Measurements from ENCODE around the gene CSNK1G2. TPM values are rescaled to one million over a fixed set of nuclear protein-coding genes. Genes with fewer than 3 reads are reported as not detected.

The CSNK1G2 gene
- total RNA-seq, 4 donors from 2014 or later: 54.5 to 250 (median 103) TPM

DNA sequence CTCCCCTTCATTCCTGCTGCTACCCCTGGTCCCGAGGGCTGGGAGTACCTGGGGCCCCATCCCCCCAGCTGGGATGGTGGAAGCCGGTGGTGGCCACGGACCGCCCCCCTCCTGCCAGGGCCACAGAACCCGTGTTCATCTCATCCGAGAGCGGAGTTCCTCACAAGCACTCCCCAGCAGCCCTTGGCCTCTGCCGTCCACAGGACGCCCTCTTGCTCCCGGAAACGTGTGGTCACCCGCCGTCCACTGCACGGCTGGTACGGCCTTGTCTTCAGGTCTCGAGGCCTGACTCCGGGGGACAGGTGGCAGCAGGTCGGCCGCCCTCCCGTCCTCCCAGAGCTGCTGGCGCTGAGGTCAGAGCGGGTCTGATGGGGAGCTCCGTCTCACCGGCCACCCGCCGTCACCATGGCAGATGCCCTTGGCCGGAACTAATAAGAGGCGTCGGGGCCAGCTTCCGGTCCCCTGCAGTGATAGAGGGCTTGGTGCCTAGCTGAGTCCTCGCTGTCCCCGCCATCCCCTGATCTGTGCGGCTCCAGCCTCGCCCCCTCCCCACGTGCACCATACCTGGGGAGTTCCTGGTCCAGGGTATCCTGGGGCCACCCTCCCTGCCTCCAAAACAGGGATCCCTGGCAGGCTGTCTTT is 16.5 kb upstream of the CSNK1G2 start:
- no peaks in the 10 kb centered on the region for H3K27me3 ChIP-seq
- H3K27ac ChIP-seq: peak overlapping the region in 1 of 4 donors; percentile 69
- no peaks in the 10 kb centered on the region for H3K4me1 ChIP-seq
- H3K9me3 ChIP-seq: no peaks in the 10 kb centered on the region
- no peak for DNase-seq
- H3K36me3 ChIP-seq: peaks cover 0 to 45% (median 0%) of the 10 kb centered on the region in 3 donors
- no peak overlapping the region for H3K4me3 ChIP-seq
- no peak for TF ChIP-seq POLR2A (IDR thresholded peaks at IDR 0.05)

DNA sequence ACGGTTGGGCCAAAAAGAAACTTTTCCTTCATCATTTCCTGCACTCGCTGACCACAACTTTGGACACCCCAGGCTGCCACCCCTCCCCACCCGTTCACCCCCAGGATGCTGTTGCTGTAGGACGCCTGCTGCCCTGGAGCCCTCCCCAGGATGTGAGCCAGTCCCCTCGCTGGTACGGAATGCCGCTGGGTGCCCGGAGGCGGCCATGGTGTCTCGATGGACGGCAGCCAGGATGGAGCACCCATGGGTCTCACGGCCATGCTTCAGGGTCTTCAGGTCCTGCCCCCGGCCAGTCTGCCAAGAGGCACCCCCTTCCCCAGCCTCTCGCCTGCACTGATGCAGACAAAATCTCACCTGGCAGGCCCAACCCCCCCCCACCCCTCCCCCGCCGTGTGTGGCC is 15.4 kb upstream of the CSNK1G2 start:
- Histone ChIP-seq H3K4me1 (peaks cover 0 to 8% (median 5%) of the 10 kb centered on the region in 4 donors), H3K9me3 (no peaks in the 10 kb centered on the region), H3K36me3 (peaks cover 0 to 34% (median 0%) of the 10 kb centered on the region in 3 donors), H3K4me3 (no peak overlapping the region), H3K27me3 (no peaks in the 10 kb centered on the region), H3K27ac (no peak overlapping the region)
- no peak for TF ChIP-seq POLR2A (IDR thresholded peaks at IDR 0.05)
- TF ChIP-seq, protein P1, sequence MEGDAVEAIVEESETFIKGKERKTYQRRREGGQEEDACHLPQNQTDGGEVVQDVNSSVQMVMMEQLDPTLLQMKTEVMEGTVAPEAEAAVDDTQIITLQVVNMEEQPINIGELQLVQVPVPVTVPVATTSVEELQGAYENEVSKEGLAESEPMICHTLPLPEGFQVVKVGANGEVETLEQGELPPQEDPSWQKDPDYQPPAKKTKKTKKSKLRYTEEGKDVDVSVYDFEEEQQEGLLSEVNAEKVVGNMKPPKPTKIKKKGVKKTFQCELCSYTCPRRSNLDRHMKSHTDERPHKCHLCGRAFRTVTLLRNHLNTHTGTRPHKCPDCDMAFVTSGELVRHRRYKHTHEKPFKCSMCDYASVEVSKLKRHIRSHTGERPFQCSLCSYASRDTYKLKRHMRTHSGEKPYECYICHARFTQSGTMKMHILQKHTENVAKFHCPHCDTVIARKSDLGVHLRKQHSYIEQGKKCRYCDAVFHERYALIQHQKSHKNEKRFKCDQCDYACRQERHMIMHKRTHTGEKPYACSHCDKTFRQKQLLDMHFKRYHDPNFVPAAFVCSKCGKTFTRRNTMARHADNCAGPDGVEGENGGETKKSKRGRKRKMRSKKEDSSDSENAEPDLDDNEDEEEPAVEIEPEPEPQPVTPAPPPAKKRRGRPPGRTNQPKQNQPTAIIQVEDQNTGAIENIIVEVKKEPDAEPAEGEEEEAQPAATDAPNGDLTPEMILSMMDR (IDR thresholded peaks at IDR 0.05): no peak
- DNase-seq: no peak

DNA sequence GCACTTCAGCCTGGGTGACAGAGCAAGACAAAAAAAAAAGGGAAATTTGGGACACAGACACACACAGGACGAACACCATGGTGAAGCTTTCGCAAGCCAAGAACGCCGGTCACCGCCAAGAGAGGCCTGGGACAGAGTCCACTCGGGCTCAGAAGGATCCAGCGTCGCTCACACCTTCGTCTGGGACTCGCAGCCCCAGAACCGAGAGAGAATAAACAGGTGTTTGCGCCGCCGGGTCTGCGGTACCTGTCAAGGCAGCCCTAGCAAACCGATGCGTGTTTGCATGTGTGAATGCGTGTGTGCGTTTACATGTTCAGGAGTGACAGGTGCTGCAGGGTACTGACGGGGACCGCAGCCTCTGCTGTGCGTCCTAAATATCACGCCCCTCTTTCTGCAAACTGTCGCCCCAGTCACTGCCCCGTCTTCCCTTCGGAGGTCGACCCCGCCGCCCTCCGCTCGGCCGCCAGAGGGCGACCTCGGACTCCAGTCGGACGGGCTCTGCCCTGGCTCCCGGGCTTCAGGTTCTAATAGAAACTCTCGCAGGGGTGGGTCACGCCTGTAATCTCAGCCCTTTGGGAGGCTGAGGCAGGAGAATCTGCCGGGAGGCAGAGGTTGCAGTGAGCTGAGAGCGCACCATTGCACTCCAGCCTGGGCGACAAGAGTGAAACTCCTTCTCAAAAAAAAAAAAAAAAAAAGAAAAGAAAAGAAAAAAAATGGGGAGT is 11.8 kb upstream of the CSNK1G2 start:
- Histone ChIP-seq H3K27ac (peak overlapping the region; percentile 37 to 72 (median 48)), H3K36me3 (peaks cover 0 to 6% (median 0%) of the 10 kb centered on the region in 3 donors), H3K9me3 (no peaks in the 10 kb centered on the region), H3K4me3 (peak overlapping the region; percentile 11 to 48 (median 40)), H3K27me3 (no peaks in the 10 kb centered on the region), H3K4me1 (peaks cover 0 to 11% (median 6%) of the 10 kb centered on the region in 4 donors)
- DNase-seq: peak; percentile 88 to 93 (median 90)
- TF ChIP-seq, protein P1 (IDR thresholded peaks at IDR 0.05): peak; percentile 83 to 94 (median 92)
- TF ChIP-seq POLR2A (IDR thresholded peaks at IDR 0.05): peak in 1 of 2 donors; percentile 3

DNA sequence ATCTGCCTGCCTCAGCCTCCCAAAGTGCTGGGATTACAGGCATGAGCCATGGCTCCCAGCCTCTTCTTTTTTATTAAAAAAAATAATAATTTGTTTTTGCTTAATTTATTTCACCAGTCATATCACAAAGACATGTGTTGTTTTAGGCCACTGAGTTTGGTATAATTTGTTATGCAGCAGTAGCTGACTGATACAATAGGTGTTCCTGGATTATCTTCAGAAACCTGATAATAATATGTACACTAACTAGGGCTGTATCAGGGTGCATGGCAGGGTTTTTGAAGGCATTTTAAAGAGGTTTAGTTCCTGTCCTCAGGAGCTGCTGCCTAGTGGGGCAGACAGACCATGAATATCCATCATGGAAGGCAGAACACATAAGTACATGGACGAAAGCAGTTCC is 9.5 kb upstream of the CSNK1G2 start:
- peaks cover 0 to 11% (median 6%) of the 10 kb centered on the region in 4 donors for H3K4me1 ChIP-seq
- TF ChIP-seq, protein P1 (IDR thresholded peaks at IDR 0.05): no peak
- TF ChIP-seq POLR2A (IDR thresholded peaks at IDR 0.05): no peak
- H3K9me3 ChIP-seq: no peaks in the 10 kb centered on the region
- H3K4me3 ChIP-seq: no peak overlapping the region
- H3K27ac ChIP-seq: no peak overlapping the region
- no peaks in the 10 kb centered on the region for H3K36me3 ChIP-seq
- no peak for DNase-seq
- H3K27me3 ChIP-seq: no peaks in the 10 kb centered on the region

DNA sequence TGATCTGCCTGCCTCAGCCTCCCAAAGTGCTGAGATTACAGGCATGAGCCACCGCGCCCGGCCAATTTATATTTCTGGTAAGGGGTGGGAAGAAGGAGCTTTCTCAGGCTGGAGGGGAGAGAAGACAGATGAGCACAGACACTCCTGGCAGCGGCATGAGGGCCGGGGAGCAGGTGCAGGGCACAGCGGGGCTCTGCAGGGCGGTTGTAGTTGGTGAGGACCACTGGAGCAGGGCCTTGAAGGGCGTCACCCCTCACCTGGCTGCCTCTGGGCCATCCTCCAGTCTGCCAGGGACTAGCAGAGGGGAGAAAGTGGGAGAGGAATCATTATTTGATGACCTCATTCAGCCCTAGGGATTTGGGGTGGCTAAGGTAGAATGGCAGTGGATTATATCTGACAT is 8.6 kb upstream of the CSNK1G2 start:
- TF ChIP-seq POLR2A (IDR thresholded peaks at IDR 0.05): no peak
- TF ChIP-seq, protein P1 (IDR thresholded peaks at IDR 0.05): no peak
- H3K27me3 ChIP-seq: no peaks in the 10 kb centered on the region
- DNase-seq: no peak
- no peak overlapping the region for H3K4me3 ChIP-seq
- H3K27ac ChIP-seq: peak overlapping the region in 1 of 4 donors; percentile 38
- no peaks in the 10 kb centered on the region for H3K9me3 ChIP-seq
- H3K4me1 ChIP-seq: peaks cover 0 to 11% (median 6%) of the 10 kb centered on the region in 4 donors
- H3K36me3 ChIP-seq: no peaks in the 10 kb centered on the region

DNA sequence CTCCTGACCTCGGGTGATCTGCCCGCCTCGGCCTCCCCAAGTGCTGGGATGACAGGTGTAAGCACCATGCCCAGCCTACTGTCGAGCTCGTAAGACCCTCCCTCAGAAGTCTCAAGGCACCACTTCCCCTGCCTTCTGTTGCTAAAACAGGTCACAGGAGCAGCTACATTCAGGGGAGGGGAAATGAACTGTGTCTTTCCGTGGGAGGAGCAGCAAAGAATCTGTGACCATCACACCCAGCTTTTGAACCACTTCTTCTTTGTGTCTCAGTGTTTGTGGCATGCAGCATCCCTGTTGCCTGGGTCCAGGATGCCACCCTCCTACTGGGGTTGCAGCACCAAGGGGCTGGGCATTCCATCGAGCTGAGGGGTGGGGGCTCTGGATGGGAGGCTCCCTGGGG is 7.7 kb upstream of the CSNK1G2 start:
- TF ChIP-seq, protein P1 (IDR thresholded peaks at IDR 0.05): no peak
- no peak for TF ChIP-seq POLR2A (IDR thresholded peaks at IDR 0.05)
- no peak for DNase-seq

More for the DNA sequence above, 7.7 kb upstream of the CSNK1G2 start:
- Histone ChIP-seq H3K27me3 (no peaks in the 10 kb centered on the region), H3K36me3 (no peaks in the 10 kb centered on the region), H3K4me3 (no peak overlapping the region), H3K9me3 (no peaks in the 10 kb centered on the region), H3K4me1 (peaks cover 0 to 11% (median 6%) of the 10 kb centered on the region in 4 donors), H3K27ac (peak overlapping the region in 1 of 4 donors; percentile 38)

Measured in Peyer's patch (tissue), 4 donors.